Trophoblast cell (in vitro differentiated cells and primary cell): Measurements from ENCODE around the gene ITGA1.

Source experiments
- DNase-seq, 2 donors: peaks; one replicate each; pipeline ENCODE4 v3.0.0-alpha.2; 2016
- H2AFZ ChIP-seq: 2 replicates; pipeline ENCODE4 v1.6.1; 2013; ENCODE audit warnings: low read length, moderate library complexity, mild to moderate bottlenecking; ENCODE audit not compliant: insufficient read depth, poor library complexity
- H2AK5ac ChIP-seq: 2 replicates; pipeline ENCODE4 v1.6.1; 2013; ENCODE audit warnings: mild to moderate bottlenecking, low read length
- H2BK120ac ChIP-seq: 2 replicates; pipeline ENCODE4 v1.6.1; 2013; ENCODE audit warnings: low read length, mild to moderate bottlenecking, moderate library complexity; ENCODE audit not compliant: insufficient read depth, poor library complexity
- H2BK12ac ChIP-seq: 2 replicates; pipeline ENCODE4 v1.6.1; 2013; ENCODE audit warnings: mild to moderate bottlenecking, low read length, moderate library complexity
- H2BK5ac ChIP-seq: 2 replicates; pipeline ENCODE4 v1.6.1; 2013; ENCODE audit warnings: low read length, low read depth, moderate library complexity, mild to moderate bottlenecking; ENCODE audit not compliant: poor library complexity
- H3K14ac ChIP-seq: 2 replicates; pipeline ENCODE4 v1.6.1; 2013; ENCODE audit warnings: mild to moderate bottlenecking, low read length
- H3K18ac ChIP-seq: 2 replicates; pipeline ENCODE4 v1.6.1; 2013; ENCODE audit warnings: mild to moderate bottlenecking, low read length
- H3K23ac ChIP-seq: 2 replicates; pipeline ENCODE4 v1.6.1; 2013; ENCODE audit warnings: low read length
- H3K27ac ChIP-seq: 2 replicates; pipeline ENCODE4 v1.5.1; 2013; ENCODE audit warnings: low read depth, mild to moderate bottlenecking, inconsistent platforms, low read length, moderate library complexity
- H3K27me3 ChIP-seq: 2 replicates; pipeline ENCODE4 v1.6.1; 2013; ENCODE audit warnings: inconsistent platforms, mild to moderate bottlenecking, low read length, moderate library complexity; ENCODE audit not compliant: insufficient read depth
- H3K36me3 ChIP-seq, 2 experiments: 1 replicate in 1 of 2; 2 replicates in 1 of 2; pipeline ENCODE4 v1.6.1; 2013; ENCODE audit warnings: low read length in 2 of 2, mild to moderate bottlenecking in 2 of 2, moderate library complexity in 1 of 2; ENCODE audit not compliant: insufficient read depth in 2 of 2, control insufficient read depth in 1 of 2
- H3K4ac ChIP-seq: 2 replicates; pipeline ENCODE4 v1.6.1; 2013; ENCODE audit warnings: low read depth, mild to moderate bottlenecking, low read length, moderate library complexity
- H3K4me1 ChIP-seq, 2 experiments: 1 replicate in 1 of 2; 2 replicates in 1 of 2; pipeline ENCODE4 v1.6.1; 2013; ENCODE audit warnings: low read length in 2 of 2, mild to moderate bottlenecking in 2 of 2, moderate library complexity in 1 of 2; ENCODE audit not compliant: insufficient read depth in 2 of 2, control insufficient read depth in 1 of 2
- H3K4me2 ChIP-seq: 2 replicates; pipeline ENCODE4 v1.6.1; 2013; ENCODE audit warnings: inconsistent platforms, mild to moderate bottlenecking, low read length, moderate library complexity
- H3K4me3 ChIP-seq: 2 replicates; pipeline ENCODE4 v1.5.1; 2013; ENCODE audit warnings: mild to moderate bottlenecking, low read depth, low read length, inconsistent platforms
- H3K79me1 ChIP-seq: one replicate; pipeline ENCODE4 v1.6.1; 2013; ENCODE audit warnings: low read length
- H3K79me2 ChIP-seq: 2 replicates; pipeline ENCODE4 v1.6.1; 2013; ENCODE audit warnings: low read length, mild to moderate bottlenecking; ENCODE audit not compliant: control insufficient read depth, insufficient read depth, poor library complexity
- H3K9ac ChIP-seq: 2 replicates; pipeline ENCODE4 v1.6.1; 2013; ENCODE audit warnings: mild to moderate bottlenecking, low read length
- H3K9me3 ChIP-seq: 2 replicates; pipeline ENCODE4 v1.6.1; 2013; ENCODE audit warnings: low read depth, mild to moderate bottlenecking, control low read depth, inconsistent platforms, low read length; ENCODE audit not compliant: insufficient read depth
- H4K12ac ChIP-seq: 2 replicates; pipeline ENCODE4 v1.6.1; 2013; ENCODE audit warnings: low read depth, mild to moderate bottlenecking, low read length, moderate library complexity
- H4K8ac ChIP-seq: 2 replicates; pipeline ENCODE4 v1.6.1; 2013; ENCODE audit warnings: low read depth, mild to moderate bottlenecking, low read length, moderate library complexity
- H4K91ac ChIP-seq: one replicate; pipeline ENCODE4 v1.6.1; 2013; ENCODE audit warnings: low read depth, mild to moderate bottlenecking, low read length, moderate library complexity
- WGBS: extraction: QIAGEN DNeasy Blood & Tissue Kit; methylation state at CpG from one replicate; pipeline ENCODE4 v1.1.7; 2013; ENCODE audit warnings: missing lambda C conversion rate; ENCODE audit not compliant: insufficient read length, insufficient coverage; ENCODE audit errors: extremely low coverage; 5-methylcytosine and 5-hydroxymethylcytosine counted together

ITGA1 gene

GRCh38 chr5:52938226-52938625, 150.5 kb downstream of the ITGA1 start:
- Histone ChIP-seq H3K27ac (no peak overlapping the region), H2BK120ac (no peak overlapping the region)
- no peak for DNase-seq

DNA sequence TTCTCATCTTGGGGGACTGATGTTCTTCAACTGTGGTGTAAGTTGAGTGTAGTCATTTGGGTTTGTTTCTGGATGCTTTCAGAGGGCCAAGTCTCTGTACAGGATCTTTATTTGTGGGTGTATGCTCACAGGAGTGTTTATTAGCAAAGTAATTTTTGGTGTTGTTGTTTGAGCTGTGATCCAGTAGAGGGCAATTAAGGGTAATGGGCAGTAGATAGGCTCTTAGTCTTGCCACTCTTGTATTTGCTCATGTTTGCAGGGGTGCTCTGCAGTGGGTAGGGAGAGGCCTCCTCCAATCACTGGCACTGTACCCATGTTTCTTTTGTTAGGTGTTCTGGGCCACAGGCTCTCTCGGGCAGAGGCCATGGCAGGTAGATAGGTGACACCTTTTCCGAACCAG, 155.6 kb downstream of the ITGA1 start:
- WGBS: no CpG with 5 or more reads among the region's 2 CpGs

More at GRCh38 chr5:52938226-52938625, 150.5 kb downstream of the ITGA1 start:
- no peaks in the 10 kb centered on the region for H3K27me3 ChIP-seq
- no peaks in the 10 kb centered on the region for H3K36me3 ChIP-seq
- no peak overlapping the region for H3K14ac ChIP-seq
- no peaks in the 10 kb centered on the region for H3K79me2 ChIP-seq
- no peak overlapping the region for H3K4me3 ChIP-seq
- H3K4me1 ChIP-seq: no peaks in the 10 kb centered on the region
- no peak overlapping the region for H2BK5ac ChIP-seq
- H3K4ac ChIP-seq: no peak overlapping the region
- H4K91ac ChIP-seq: no peak overlapping the region
- no peak overlapping the region for H2AK5ac ChIP-seq
- H2AFZ ChIP-seq: no peak overlapping the region
- H4K8ac ChIP-seq: no peak overlapping the region
- no peaks in the 10 kb centered on the region for H3K9me3 ChIP-seq
- H3K18ac ChIP-seq: no peak overlapping the region
- H4K12ac ChIP-seq: no peak overlapping the region
- no peak overlapping the region for H3K9ac ChIP-seq
- H3K4me2 ChIP-seq: no peak overlapping the region
- no peaks in the 10 kb centered on the region for H3K79me1 ChIP-seq
- H2BK12ac ChIP-seq: no peak overlapping the region
- no peak overlapping the region for H3K23ac ChIP-seq

DNA sequence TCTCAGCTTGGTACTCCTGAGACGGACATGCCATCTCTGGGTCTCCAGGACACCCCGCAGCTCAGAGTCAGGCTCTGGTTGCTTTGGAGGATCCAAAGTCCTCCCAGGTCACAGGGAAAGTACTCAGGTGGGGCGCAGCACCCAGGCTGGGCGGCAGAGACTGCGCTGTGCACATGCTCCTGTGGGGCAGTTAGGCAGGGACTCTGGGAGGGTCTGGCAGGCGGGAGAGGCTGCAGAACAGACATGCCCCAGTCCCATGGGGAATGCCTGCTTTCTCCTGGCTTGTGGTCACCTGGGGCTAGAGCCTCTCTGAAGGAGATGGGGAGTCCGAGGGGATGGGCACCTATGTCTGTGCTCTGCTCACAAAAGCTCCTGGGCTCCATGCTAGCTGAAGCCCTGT, 156.1 kb downstream of the ITGA1 start:
- Histone ChIP-seq H2AFZ (peak overlapping the region; percentile 32), H3K79me1 (no peaks in the 10 kb centered on the region), H3K4ac (no peak overlapping the region), H4K8ac (no peak overlapping the region), H3K79me2 (no peaks in the 10 kb centered on the region), H3K14ac (no peak overlapping the region), H3K27me3 (no peaks in the 10 kb centered on the region), H3K9ac (no peak overlapping the region), H2BK12ac (no peak overlapping the region), H3K18ac (no peak overlapping the region), H3K4me3 (no peak overlapping the region), H3K23ac (no peak overlapping the region), H4K91ac (no peak overlapping the region), H3K27ac (no peak overlapping the region), H2AK5ac (no peak overlapping the region), H3K9me3 (no peaks in the 10 kb centered on the region), H4K12ac (no peak overlapping the region), H3K36me3 (no peaks in the 10 kb centered on the region), H2BK120ac (no peak overlapping the region), H3K4me1 (no peaks in the 10 kb centered on the region), H2BK5ac (no peak overlapping the region), H3K4me2 (no peak overlapping the region)
- no CpG with 5 or more reads among the region's 7 CpGs for WGBS
- no peak for DNase-seq

More for the DNA sequence above, 155.6 kb downstream of the ITGA1 start:
- Histone ChIP-seq H3K9ac (no peak overlapping the region), H3K79me2 (no peaks in the 10 kb centered on the region), H3K9me3 (no peaks in the 10 kb centered on the region), H3K14ac (no peak overlapping the region), H2BK120ac (no peak overlapping the region), H4K91ac (no peak overlapping the region), H2AK5ac (no peak overlapping the region), H2BK12ac (no peak overlapping the region), H3K4me1 (no peaks in the 10 kb centered on the region), H4K8ac (no peak overlapping the region), H3K4me3 (no peak overlapping the region), H3K4ac (no peak overlapping the region), H2BK5ac (no peak overlapping the region), H3K23ac (no peak overlapping the region), H2AFZ (no peak overlapping the region), H3K27ac (no peak overlapping the region), H4K12ac (no peak overlapping the region), H3K4me2 (no peak overlapping the region), H3K36me3 (no peaks in the 10 kb centered on the region), H3K18ac (no peak overlapping the region), H3K27me3 (no peaks in the 10 kb centered on the region), H3K79me1 (no peaks in the 10 kb centered on the region)
- no peak for DNase-seq

DNA sequence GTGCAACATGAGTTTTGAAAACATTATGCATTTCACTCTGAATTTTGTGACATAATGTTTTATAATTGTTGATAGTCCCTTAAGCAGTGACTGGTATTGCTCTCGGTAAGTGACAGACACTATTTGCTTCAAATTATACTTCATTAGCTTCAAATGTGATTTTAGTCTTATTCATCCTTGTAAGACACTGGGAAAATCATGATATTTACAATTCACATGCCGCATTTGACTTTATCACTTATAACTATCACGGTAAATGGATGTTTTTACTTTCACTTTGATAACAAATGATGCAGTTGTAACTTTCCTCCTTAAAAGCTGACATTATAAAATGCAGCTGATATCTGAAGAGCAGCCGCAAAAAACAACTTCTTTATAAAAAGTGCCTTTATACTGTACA, 157.3 kb downstream of the ITGA1 start:
- no peak overlapping the region for H3K4me2 ChIP-seq
- H2BK120ac ChIP-seq: no peak overlapping the region
- no peaks in the 10 kb centered on the region for H3K27me3 ChIP-seq
- H3K23ac ChIP-seq: no peak overlapping the region
- H3K4ac ChIP-seq: no peak overlapping the region
- H3K9me3 ChIP-seq: no peaks in the 10 kb centered on the region
- no peak overlapping the region for H2BK5ac ChIP-seq
- no peaks in the 10 kb centered on the region for H3K36me3 ChIP-seq
- H2BK12ac ChIP-seq: no peak overlapping the region
- H2AFZ ChIP-seq: no peak overlapping the region
- H4K12ac ChIP-seq: no peak overlapping the region
- no peaks in the 10 kb centered on the region for H3K4me1 ChIP-seq
- no peak overlapping the region for H4K8ac ChIP-seq
- no peak overlapping the region for H2AK5ac ChIP-seq
- no peak overlapping the region for H4K91ac ChIP-seq
- no peak overlapping the region for H3K4me3 ChIP-seq
- no peak overlapping the region for H3K14ac ChIP-seq
- no peak overlapping the region for H3K27ac ChIP-seq
- H3K18ac ChIP-seq: no peak overlapping the region
- H3K79me1 ChIP-seq: no peaks in the 10 kb centered on the region
- WGBS: no CpG with 5 or more reads among the region's 4 CpGs
- no peak overlapping the region for H3K9ac ChIP-seq
- DNase-seq: no peak
- H3K79me2 ChIP-seq: no peaks in the 10 kb centered on the region
